GM21528 (cell line): Measurements from ENCODE around the gene EVX1.

Source experiments
- ATAC-seq: cut with Tn5 transposase; IDR thresholded peaks from one replicate; pipeline ENCODE4 v1.9.1; 2021; ENCODE audit warnings: mild to moderate bottlenecking, moderate library complexity; ENCODE audit not compliant: unreplicated experiment, low FRiP score

EVX1 gene

GRCh38 chr7:27204851-27205322 is 37.7 kb upstream of the EVX1 start:
- no peak for ATAC-seq

- ATAC-seq, result no peak
These were observed 37.0 kb upstream of the EVX1 start for GRCh38 chr7:27205325-27206280.

- no peak for ATAC-seq
These were observed 35.1 kb upstream of the EVX1 start for GRCh38 chr7:27207348-27207985.

GRCh38 chr7:27208998-27209397 is 33.6 kb upstream of the EVX1 start:
- no peak for ATAC-seq

GRCh38 chr7:27209933-27210440 is 32.6 kb upstream of the EVX1 start:
- no peak for ATAC-seq

- no peak for ATAC-seq
These were observed 32.0 kb upstream of the EVX1 start for GRCh38 chr7:27210441-27211083.

- no peak for ATAC-seq
These were observed 31.5 kb upstream of the EVX1 start for GRCh38 chr7:27211084-27211446.

GRCh38 chr7:27211764-27212204 is 30.8 kb upstream of the EVX1 start:
- no peak for ATAC-seq

GRCh38 chr7:27212497-27213432 is 29.8 kb upstream of the EVX1 start:
- ATAC-seq, result no peak

- no peak for ATAC-seq
These were observed 29.0 kb upstream of the EVX1 start for GRCh38 chr7:27213433-27214238.

GRCh38 chr7:27214239-27214950 is 28.2 kb upstream of the EVX1 start:
- no peak for ATAC-seq

- no peak for ATAC-seq
These were observed 27.2 kb upstream of the EVX1 start for GRCh38 chr7:27215356-27215755.

- no peak for ATAC-seq
These were observed 24.7 kb upstream of the EVX1 start for GRCh38 chr7:27217951-27218350.

- no peak for ATAC-seq
These were observed 22.8 kb upstream of the EVX1 start for GRCh38 chr7:27219821-27220220.

- ATAC-seq, result no peak
These were observed 22.1 kb upstream of the EVX1 start for GRCh38 chr7:27220440-27220955.

- ATAC-seq, result no peak
These were observed 21.3 kb upstream of the EVX1 start for GRCh38 chr7:27221201-27221797.

- ATAC-seq, result no peak
These were observed 18.5 kb upstream of the EVX1 start for GRCh38 chr7:27223941-27224575.
